HepG2 (cell line): ENCODE measurements around the gene DNMT3A. TPM values are rescaled to one million over a fixed set of nuclear protein-coding genes. Genes with fewer than 3 reads are reported as not detected.

Source experiments
- AFF4 ChIP-seq: sonication (generic); formaldehyde crosslinking; IDR thresholded peaks from 2 replicates; pipeline ENCODE4 v1.4.0; 2020; ENCODE audit warnings: missing genetic modification reagents
- BORCS8-MEF2B ChIP-seq: sonication (generic); formaldehyde crosslinking; IDR thresholded peaks from 2 replicates; pipeline ENCODE4 v1.8.0; 2022; ENCODE audit warnings: mild to moderate bottlenecking, missing genetic modification reagents
- CENPX ChIP-seq: sonication (generic); formaldehyde crosslinking; IDR thresholded peaks from 2 replicates; pipeline ENCODE4 v1.9.0; 2021; ENCODE audit warnings: mild to moderate bottlenecking, missing genetic modification reagents, moderate library complexity
- ISL2 ChIP-seq: sonication (generic); formaldehyde crosslinking; IDR thresholded peaks from 2 replicates; pipeline ENCODE4 v1.5.0; 2020; ENCODE audit warnings: missing genetic modification reagents
- KAT2B ChIP-seq: fragments of 150-350 bp; IDR thresholded peaks from 2 replicates; pipeline ENCODE4 v1.6.1; 2014; ENCODE audit warnings: low read depth, low read length, borderline replicate concordance
- KLF9 ChIP-seq: IDR thresholded peaks from 2 replicates; pipeline ENCODE4 v1.6.1; 2016; ENCODE audit warnings: low read depth
- MAX ChIP-seq: IDR thresholded peaks from 2 replicates; pipeline ENCODE4 v1.6.1; 2012; ENCODE audit warnings: inconsistent platforms
- NFE2L1 ChIP-seq: sonication (generic); formaldehyde crosslinking; IDR thresholded peaks from 2 replicates; pipeline ENCODE4 v1.4.0; 2020; ENCODE audit warnings: missing genetic modification reagents, mild to moderate bottlenecking, borderline replicate concordance
- NFIC ChIP-seq: IDR thresholded peaks from 2 replicates; pipeline ENCODE4 v1.6.1; 2012; ENCODE audit warnings: mild to moderate bottlenecking, low read length, inconsistent platforms
- PAXIP1 ChIP-seq: sonication (generic); formaldehyde crosslinking; conservative IDR thresholded peaks from 2 replicates; pipeline ENCODE4 v1.4.0; 2020; ENCODE audit warnings: mild to moderate bottlenecking, missing genetic modification reagents, moderate library complexity
- SP1 ChIP-seq, 2 experiments: fragments of 450-650 bp in 1 of 2; sonication (generic) in 1 of 2; formaldehyde crosslinking in 1 of 2; IDR thresholded peaks; 2 replicates each; pipeline versions ENCODE4 v1.4.0 to v1.6.1; 2016 to 2020; ENCODE audit warnings: missing genetic modification reagents in 1 of 2
- ZBTB20 ChIP-seq: sonication (generic); formaldehyde crosslinking; IDR thresholded peaks from 2 replicates; pipeline ENCODE4 v1.8.1; 2023; ENCODE audit warnings: missing genetic modification reagents, low read depth, mild to moderate bottlenecking, borderline replicate concordance
- ZNF3 ChIP-seq: IDR thresholded peaks from 2 replicates; pipeline ENCODE4 v1.7.0; 2017; ENCODE audit warnings: inconsistent platforms
- ZNF30 ChIP-seq: sonication (generic); formaldehyde crosslinking; IDR thresholded peaks from 2 replicates; pipeline ENCODE4 v1.5.0; 2020; ENCODE audit warnings: mild to moderate bottlenecking, missing genetic modification reagents
- ZNF446 ChIP-seq: sonication (generic); formaldehyde crosslinking; IDR thresholded peaks from 2 replicates; pipeline ENCODE4 v1.5.0; 2020; ENCODE audit warnings: mild to moderate bottlenecking, missing genetic modification reagents
- ZNF687 ChIP-seq: sonication (generic); formaldehyde crosslinking; IDR thresholded peaks from 2 replicates; pipeline ENCODE4 v1.5.1; 2020; ENCODE audit warnings: mild to moderate bottlenecking, missing genetic modification reagents, moderate library complexity
- ZSCAN21 ChIP-seq: sonication (generic); formaldehyde crosslinking; IDR thresholded peaks from 2 replicates; pipeline ENCODE4 v1.8.0; 2022; ENCODE audit warnings: mild to moderate bottlenecking, missing genetic modification reagents, moderate library complexity, borderline replicate concordance
- polyA plus RNA-seq, 8 experiments: library from polyadenylated mRNA; depleted of rRNA in 3 of 8; stranded (reverse) in 7 of 8; unstranded in 1 of 8; fragments of >200 nt; fragmentation: Illumina TruSeq in 4 of 8; extraction: Trizol in 4 of 8; gene quantifications; 2 replicates each; pipeline versions ENCODE4 v1.2.1 to v1.2.3, GENCODE V29; 2011 to 2016; ENCODE audit warnings: low read depth in 4 of 8, missing spikeins in 1 of 8, mixed read lengths in 1 of 8; ENCODE audit not compliant: insufficient read depth in 1 of 8
- total RNA-seq, 5 experiments: library from RNA; depleted of rRNA; stranded (reverse); fragments of >200 nt; fragmentation: Illumina TruSeq; extraction: Trizol; gene quantifications; 2 replicates each; pipeline ENCODE4 v1.2.3, GENCODE V29; 2016; ENCODE audit warnings: low read depth in 1 of 5

Gene DNMT3A
- total and polyA plus RNA-seq, 2 of the 13 experiments (the other 11 are each of a cell fraction or from before 2014, with no cell fraction given): 14.7 to 29.1 TPM

GRCh38 chr2:25342372-25343186 is 854 bp upstream of the DNMT3A start (continued):
- TF ChIP-seq AFF4 (no peak), ZNF687 (CRISPR knock-in tag) (peak; percentile 86), ISL2 (peak; percentile 85), ZSCAN21 (CRISPR knock-in tag) (peak; percentile 90; the same call in 1 of the 2 replicates), BORCS8-MEF2B (CRISPR knock-in tag) (peak; percentile 98), KAT2B (no peak), ZNF3 (CRISPR knock-in tag) (peak; percentile 28; the same call in 1 of the 2 replicates), NFIC (no peak), ZNF30 (CRISPR knock-in tag) (0 out of 2 replicates have a peak, but pooled peaks have one; percentile 66), SP1 (IDR thresholded peaks at IDR 0.05) (no peak), SP1 (CRISPR knock-in tag; IDR thresholded peaks at IDR 0.05) (peak; percentile 80; the same call in 1 of the 2 replicates), ZNF446 (CRISPR knock-in tag) (0 out of 2 replicates have a peak, but pooled peaks have one; percentile 52), ZBTB20 (CRISPR knock-in tag) (no peak; the same call in 1 of the 2 replicates), MAX (peak; percentile 67; the same call in 1 of the 2 replicates), CENPX (CRISPR knock-in tag) (no peak), NFE2L1 (CRISPR knock-in tag) (no peak), PAXIP1 (peak; percentile 67), KLF9 (CRISPR knock-in tag) (peak; percentile 56; the same call in 1 of the 2 replicates)
